Hematopoietic multipotent progenitor cell (in vitro differentiated cells): ENCODE measurements around the gene INTS15. TPM values are rescaled to one million over a fixed set of nuclear protein-coding genes. Genes with fewer than 3 reads are reported as not detected.

Source experiments
- DNase-seq, 3 donors: peaks; one replicate each; pipeline ENCODE4 v3.0.0-alpha.2; 2011 to 2015; ENCODE audit warnings: low read depth in 2 of 3, low spot score in 2 of 3
- total RNA-seq: library from RNA; depleted of rRNA; stranded (reverse); fragments of >200 nt; gene quantifications from one replicate; pipeline ENCODE4 v1.2.3, GENCODE V29; 2012

INTS15 gene
- total RNA-seq, 1 donor: 22.9 TPM

DNA sequence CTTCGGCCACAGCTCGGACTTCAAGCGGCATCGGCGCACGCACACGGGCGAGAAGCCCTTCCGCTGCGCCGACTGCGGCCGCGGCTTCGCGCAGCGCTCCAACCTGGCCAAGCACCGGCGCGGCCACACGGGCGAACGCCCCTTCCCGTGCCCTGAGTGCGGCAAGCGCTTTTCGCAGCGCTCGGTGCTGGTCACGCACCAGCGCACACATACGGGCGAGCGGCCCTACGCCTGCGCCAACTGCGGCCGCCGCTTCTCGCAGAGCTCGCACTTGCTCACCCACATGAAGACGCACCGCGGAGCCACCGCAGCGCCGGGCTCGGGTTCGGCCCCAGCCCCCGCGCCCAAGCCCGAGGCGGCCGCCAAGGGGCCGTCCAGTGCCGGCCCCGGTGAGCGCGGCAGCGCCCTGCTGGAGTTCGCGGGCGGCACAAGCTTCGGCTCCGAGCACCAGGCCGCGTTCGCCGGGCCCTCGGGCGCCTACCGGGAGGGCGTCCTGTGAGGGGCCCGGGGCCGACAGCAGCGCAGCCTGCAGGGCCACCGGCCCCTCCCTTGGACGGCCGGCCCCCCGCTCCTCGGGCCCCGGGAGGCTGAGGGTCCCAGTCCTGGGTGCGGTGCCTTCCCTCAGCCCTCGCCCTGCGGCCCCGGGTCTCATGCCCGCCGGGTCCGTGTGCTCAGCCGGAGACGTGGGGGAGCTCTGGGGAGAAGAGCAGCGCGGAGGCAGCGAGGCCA, 64.5 kb downstream of the INTS15 start:
- no peak for DNase-seq

GRCh38 chr7:6654842-6655610, 65.2 kb downstream of the INTS15 start:
- DNase-seq: no peak

DNA sequence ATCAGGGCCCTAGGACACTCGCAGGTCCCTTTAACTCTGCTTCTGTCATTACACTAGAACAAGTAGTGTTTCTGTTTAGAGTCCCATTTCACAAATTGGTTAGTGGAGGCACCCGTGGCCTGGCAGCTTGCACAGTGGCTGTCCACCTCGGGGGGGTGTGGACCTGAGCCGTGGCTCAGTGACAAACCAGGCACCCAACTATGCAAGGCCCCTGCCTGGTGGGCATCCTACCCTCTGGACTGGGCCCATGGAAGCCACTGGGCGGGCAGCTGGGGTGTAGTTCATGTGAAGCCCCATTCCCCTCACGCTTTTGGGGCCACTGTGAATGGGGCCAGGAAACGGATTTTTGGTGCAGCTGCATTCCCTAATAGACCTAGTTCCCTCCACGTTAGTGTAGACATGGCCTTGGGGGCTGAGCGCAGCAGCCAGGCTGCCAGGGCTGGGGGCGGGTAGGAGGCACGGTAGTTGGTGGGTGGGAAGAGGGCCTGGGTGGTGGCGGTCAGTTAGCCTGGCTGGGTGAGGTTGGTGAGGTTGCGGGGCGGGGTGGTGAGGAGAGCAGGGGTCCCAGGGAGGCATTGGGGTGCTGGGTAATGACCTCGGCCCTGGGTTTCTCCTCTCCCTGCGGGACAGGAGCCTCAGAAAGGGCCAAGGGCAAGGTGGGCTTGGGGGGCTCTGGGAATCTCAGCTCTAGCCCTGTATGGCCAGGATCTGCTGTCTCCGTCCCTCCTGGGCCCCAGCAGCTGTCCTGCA, 66.0 kb downstream of the INTS15 start:
- no peak for DNase-seq

DNA sequence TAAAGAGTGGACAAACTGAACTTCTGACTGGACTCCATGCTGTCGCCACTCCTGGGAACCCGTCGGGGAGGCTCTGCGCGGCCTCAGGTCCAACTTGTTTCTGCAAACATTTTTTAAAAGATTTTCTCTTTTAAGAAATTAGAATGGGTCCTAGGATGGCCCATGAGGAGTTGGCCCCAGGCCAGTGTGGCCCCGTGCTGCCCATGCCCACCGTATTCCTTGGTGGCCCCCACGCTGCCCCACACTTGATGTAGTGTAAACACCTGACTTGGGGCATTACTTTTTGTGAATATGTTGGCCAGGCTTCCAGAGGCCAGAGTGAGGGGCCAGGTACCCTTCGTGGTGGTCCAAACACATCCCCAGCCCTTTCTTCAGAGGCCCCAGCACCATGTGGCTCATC, 66.6 kb downstream of the INTS15 start:
- DNase-seq: no peak

Other genes with a start within 250 kb of the INTS15 start
- 10.8 TPM for gene FAM220A, start 241.1 kb upstream of the INTS15 start, total RNA-seq
- gene RAC1, start 215.5 kb upstream of the INTS15 start, total RNA-seq: 37.2 TPM
- 55.2 TPM for gene DAGLB, start 142.1 kb upstream of the INTS15 start, total RNA-seq
- 28.3 TPM for gene KDELR2, start 105.9 kb upstream of the INTS15 start, total RNA-seq
- gene GRID2IP, start 38.6 kb upstream of the INTS15 start, total RNA-seq: 3.2 TPM
- gene ZDHHC4, start 12.6 kb upstream of the INTS15 start, total RNA-seq: 77.8 TPM
- gene ZNF853, start 25.6 kb downstream of the INTS15 start, total RNA-seq: 13.2 TPM
- 22.1 TPM for gene ZNF316, start 47.3 kb downstream of the INTS15 start, total RNA-seq
- 12.4 TPM for gene ZNF12, start 116.9 kb downstream of the INTS15 start, total RNA-seq
- under 0.01 TPM for gene RSPH10B2, start 164.1 kb downstream of the INTS15 start, total RNA-seq
- 15.1 TPM for gene CCZ1B, start 236.3 kb downstream of the INTS15 start, total RNA-seq